Vagina (tissue), 2 donors: ENCODE measurements around the gene PANK4.

Experiments
- CTCF ChIP-seq, 3 experiments: fragments of 450-650 bp in 2 of 3; fragments of 200-600 bp in 1 of 3; sonication (generic) in 1 of 3; IDR thresholded peaks; one replicate each; pipeline ENCODE4 v1.5.1; 2017 to 2019; ENCODE audit warnings: antibody characterized with exemption in 3 of 3, mild to moderate bottlenecking in 2 of 3, moderate library complexity in 2 of 3
- POLR2AphosphoS5 ChIP-seq, 2 donors: sonication (generic); formaldehyde crosslinking; IDR thresholded peaks; one replicate each; pipeline ENCODE4 v1.9.0; 2017; ENCODE audit warnings: antibody characterized with exemption in 2 of 2, mild to moderate bottlenecking in 2 of 2, low read depth in 1 of 2; ENCODE audit not compliant: insufficient read depth in 1 of 2

GRCh38 chr1:2492091-2492490, 34.3 kb downstream of the PANK4 start:
- TF ChIP-seq CTCF (IDR thresholded peaks at IDR 0.05) (no peak), POLR2AphosphoS5 (IDR thresholded peaks at IDR 0.05; ENCODE audit: insufficient read depth in 1 of 2, low read depth in 1 of 2) (no peak)
